ENCODE results near the gene MRPL21. TPM values are rescaled to one million over a fixed set of nuclear protein-coding genes. Genes with fewer than 3 reads are reported as not detected.

MRPL21 gene
- total RNA-seq, 1 donor from 2014 or later, result 50.3 TPM

DNA sequence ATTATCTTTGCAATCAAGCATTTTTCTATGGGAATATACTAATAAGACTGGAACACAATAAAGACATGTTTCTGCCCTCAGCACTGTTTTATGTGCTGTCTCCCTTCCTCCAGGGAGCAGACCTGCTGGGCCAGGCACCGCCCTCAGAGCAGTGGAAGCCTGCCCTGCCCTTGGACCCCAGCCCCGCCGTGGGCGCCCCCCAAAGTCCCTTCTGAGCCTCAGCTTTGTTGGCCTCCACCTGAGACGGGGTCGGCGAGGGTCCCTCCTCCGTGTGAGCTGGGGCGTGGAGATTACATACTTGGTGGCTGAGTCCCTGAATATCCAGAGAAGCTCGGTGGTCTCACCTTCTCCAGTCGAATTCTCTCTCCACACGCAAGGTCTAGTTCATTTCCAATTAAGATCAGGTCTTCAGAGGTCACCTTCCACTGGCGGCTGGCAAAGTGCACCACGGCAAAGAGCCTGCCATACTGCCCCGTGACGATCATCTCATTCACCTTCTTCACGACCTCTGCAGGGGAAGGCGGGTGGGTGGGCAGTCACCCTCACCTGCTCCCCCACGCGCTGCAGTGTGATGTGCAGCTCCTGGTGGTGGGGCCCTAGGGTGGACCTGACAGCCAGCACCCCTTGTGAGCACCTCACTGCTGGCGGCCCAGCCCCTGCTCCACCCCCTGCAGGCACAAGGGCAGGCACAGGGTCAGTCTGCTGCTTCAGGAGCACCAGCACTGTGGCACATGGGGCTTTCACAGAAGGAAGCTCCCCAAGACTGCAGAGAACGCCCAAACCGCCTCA is 7.3 kb downstream of the MRPL21 start:
- TF ChIP-seq, protein P1, sequence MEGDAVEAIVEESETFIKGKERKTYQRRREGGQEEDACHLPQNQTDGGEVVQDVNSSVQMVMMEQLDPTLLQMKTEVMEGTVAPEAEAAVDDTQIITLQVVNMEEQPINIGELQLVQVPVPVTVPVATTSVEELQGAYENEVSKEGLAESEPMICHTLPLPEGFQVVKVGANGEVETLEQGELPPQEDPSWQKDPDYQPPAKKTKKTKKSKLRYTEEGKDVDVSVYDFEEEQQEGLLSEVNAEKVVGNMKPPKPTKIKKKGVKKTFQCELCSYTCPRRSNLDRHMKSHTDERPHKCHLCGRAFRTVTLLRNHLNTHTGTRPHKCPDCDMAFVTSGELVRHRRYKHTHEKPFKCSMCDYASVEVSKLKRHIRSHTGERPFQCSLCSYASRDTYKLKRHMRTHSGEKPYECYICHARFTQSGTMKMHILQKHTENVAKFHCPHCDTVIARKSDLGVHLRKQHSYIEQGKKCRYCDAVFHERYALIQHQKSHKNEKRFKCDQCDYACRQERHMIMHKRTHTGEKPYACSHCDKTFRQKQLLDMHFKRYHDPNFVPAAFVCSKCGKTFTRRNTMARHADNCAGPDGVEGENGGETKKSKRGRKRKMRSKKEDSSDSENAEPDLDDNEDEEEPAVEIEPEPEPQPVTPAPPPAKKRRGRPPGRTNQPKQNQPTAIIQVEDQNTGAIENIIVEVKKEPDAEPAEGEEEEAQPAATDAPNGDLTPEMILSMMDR (IDR thresholded peaks at IDR 0.05), result no peak
- Mint-ChIP-seq H3K4me1 (ENCODE audit: unreplicated experiment) (peaks cover 14% of the 10 kb centered on the region), H3K9me3 (ENCODE audit: unreplicated experiment) (no peaks in the 10 kb centered on the region), H3K27me3 (ENCODE audit: unreplicated experiment) (no peaks in the 10 kb centered on the region), H3K36me3 (ENCODE audit: unreplicated experiment) (peaks cover 49% of the 10 kb centered on the region), H3K4me3 (ENCODE audit: unreplicated experiment) (no peak overlapping the region), H3K27ac (ENCODE audit: unreplicated experiment) (no peak overlapping the region)
- DNase-seq (ENCODE audit: extremely low spot score, unreplicated experiment), result no peak

DNA sequence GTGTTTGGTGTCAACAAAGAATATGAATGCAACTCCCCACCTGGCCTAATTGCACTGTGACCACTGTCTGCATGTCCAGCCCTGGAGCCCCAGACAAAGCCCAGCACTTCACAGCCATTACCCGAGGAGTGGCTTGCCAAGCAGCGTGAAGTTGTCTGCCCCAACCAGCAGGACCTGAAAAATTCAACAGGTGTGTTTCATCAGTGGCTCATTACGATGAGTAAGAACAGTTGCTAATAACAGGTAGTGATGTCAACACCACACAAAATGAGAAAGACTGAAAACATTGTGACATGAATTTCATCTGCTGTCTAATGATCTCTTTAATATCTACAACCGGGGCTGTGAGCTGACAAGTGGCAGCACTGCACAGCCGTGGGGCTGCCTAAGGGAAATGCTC is 10.3 kb downstream of the MRPL21 start:
- Mint-ChIP-seq H3K9me3 (ENCODE audit: unreplicated experiment) (no peaks in the 10 kb centered on the region), H3K27ac (ENCODE audit: unreplicated experiment) (no peak overlapping the region), H3K27me3 (ENCODE audit: unreplicated experiment) (no peaks in the 10 kb centered on the region), H3K36me3 (ENCODE audit: unreplicated experiment) (peaks cover 37% of the 10 kb centered on the region), H3K4me1 (ENCODE audit: unreplicated experiment) (peaks cover 37% of the 10 kb centered on the region), H3K4me3 (ENCODE audit: unreplicated experiment) (no peak overlapping the region)
- TF ChIP-seq, protein P1 (IDR thresholded peaks at IDR 0.05), result no peak
- DNase-seq (ENCODE audit: extremely low spot score, unreplicated experiment), result no peak

DNA sequence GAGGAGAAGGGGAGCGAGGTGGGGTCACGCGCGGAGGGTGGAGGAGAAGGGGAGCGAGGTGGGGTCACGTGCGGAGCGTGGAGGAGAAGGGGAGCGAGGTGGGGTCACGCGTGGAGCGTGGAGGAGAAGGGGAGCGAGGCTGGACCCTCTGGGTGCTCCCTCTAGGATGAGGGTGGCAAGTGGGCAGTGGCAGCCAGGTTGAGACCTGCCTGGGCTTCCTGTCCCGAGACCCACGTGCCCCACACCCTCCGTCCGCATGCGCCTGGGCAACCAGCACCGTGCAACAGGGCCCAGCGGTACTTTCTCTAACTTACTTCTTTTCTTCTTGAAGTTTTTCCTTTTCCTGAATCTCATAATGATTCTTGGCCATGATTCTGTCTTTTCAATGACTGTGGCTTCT is 11.1 kb downstream of the MRPL21 start:
- H3K36me3 Mint-ChIP-seq (ENCODE audit: unreplicated experiment), result peaks cover 31% of the 10 kb centered on the region
- peak overlapping the region; percentile 73 for H3K27ac Mint-ChIP-seq (ENCODE audit: unreplicated experiment)
- TF ChIP-seq, protein P1 (IDR thresholded peaks at IDR 0.05), result no peak
- H3K9me3 Mint-ChIP-seq (ENCODE audit: unreplicated experiment), result no peaks in the 10 kb centered on the region
- H3K4me1 Mint-ChIP-seq (ENCODE audit: unreplicated experiment), result peaks cover 37% of the 10 kb centered on the region
- H3K4me3 Mint-ChIP-seq (ENCODE audit: unreplicated experiment), result no peak overlapping the region
- H3K27me3 Mint-ChIP-seq (ENCODE audit: unreplicated experiment), result no peaks in the 10 kb centered on the region
- DNase-seq (ENCODE audit: extremely low spot score, unreplicated experiment), result no peak

DNA sequence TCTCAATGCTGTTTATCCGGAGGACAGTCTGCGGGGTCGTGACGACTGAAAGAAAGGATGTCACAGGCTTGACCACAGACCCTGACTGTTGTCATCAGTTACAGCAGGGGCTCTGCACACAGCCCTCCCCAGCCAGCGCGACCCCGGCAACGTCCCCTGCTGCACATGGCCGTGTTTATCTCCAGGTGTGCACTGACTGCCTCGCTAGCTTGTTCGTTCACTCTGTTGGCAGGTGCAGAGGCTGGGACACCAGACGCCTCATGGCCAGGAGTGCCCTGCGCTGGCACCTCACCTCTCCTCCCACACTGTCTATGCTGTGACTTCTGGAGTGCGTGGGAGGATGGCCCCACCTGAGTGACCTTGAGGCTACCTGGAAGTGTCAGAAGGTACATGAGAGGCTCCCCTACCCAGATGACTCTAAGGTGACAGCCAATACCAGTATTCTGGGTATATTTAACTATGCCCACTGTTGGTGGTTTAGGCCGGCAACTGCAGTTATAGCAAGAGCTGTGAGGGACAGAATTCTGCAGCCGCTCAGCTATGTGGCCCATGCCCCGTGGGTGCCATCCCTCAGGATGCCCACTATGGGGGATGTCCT is 12.2 kb downstream of the MRPL21 start:
- Mint-ChIP-seq H3K36me3 (ENCODE audit: unreplicated experiment) (peaks cover 22% of the 10 kb centered on the region), H3K27me3 (ENCODE audit: unreplicated experiment) (no peaks in the 10 kb centered on the region)

More for the DNA sequence above, 12.2 kb downstream of the MRPL21 start:
- Mint-ChIP-seq H3K4me1 (ENCODE audit: unreplicated experiment) (peaks cover 41% of the 10 kb centered on the region), H3K4me3 (ENCODE audit: unreplicated experiment) (peak overlapping the region; percentile 38), H3K27ac (ENCODE audit: unreplicated experiment) (peak overlapping the region; percentile 99), H3K9me3 (ENCODE audit: unreplicated experiment) (no peaks in the 10 kb centered on the region)
- TF ChIP-seq, protein P1 (IDR thresholded peaks at IDR 0.05), result no peak
- no peak for DNase-seq (ENCODE audit: extremely low spot score, unreplicated experiment)
